NCI-H2029 (cell line): ENCODE data around the gene RFTN1.

ENCODE experiments used
- DNase-seq: peaks from one replicate; lab custom pipeline; 2025; lab: John Stamatoyannopoulos, UW

Gene RFTN1

DNA sequence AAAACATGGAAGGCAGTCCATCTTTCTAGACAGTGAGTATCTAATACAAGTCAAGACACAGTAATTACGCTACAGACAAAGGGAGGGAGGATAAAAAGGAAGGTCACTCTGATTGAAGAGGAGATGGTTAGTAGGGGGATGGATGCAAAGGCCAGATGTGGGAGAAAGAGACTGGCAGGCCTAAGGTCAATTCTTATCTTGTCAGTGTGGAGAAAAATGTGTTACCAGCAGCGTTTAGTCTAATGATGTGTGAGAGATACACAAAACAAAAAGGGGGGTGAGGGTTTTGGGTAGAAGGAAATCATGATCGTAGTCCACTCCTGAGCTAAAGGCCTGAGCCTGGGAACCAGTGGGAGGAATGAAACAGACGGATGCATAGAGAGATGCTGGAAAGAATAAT lies 46.7 kb downstream of the RFTN1 start:
- DNase-seq = no peak

DNA sequence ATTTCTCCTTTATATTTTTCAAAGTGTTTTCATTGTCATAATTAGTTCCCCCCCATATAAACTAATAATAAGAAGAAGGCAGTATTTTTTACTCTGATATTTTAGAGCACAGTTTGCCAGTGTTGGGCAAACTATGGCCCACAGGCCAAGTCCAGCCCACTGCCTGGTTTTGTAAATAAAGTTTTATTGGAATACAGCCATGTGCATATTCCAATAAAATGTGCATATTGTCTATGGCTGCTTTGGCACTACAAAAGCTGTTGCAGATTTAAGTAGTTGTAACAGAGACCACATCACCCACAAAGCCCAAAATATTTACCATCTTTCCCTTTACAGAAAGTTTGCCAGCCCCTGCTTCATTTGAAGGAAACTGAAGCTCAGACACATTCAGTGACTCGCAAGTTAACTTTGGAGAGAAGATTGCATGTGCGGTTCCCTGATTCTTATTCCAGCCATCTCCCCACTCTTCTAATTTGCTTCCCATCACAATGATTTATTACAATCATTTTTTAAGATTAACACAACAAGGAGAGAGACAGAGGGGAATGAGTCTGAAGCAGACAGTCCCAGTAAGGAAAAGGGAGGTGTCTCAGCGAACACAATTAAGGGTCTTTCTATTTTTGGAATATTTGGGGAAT lies 48.9 kb downstream of the RFTN1 start:
- no peak for DNase-seq

DNA sequence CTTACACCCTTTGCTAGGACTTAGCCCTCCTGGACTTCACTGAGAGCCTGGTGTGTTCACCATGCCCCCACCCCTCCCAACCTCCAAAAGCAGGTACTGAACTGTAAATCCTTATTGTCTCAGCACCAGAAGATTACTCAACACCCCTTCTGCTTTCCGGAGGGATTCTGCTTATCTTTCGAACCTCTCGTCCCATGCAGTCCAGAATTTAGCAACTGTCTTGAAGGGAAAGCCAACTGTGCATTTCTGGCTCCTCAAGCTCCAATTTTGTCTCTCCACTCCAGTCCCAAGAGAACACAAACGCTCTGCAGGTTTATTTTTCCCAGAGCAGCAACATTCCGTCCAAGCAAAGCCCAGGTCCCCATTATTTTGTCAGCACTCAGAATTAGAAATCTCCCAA lies 49.6 kb downstream of the RFTN1 start:
- no peak for DNase-seq

DNA sequence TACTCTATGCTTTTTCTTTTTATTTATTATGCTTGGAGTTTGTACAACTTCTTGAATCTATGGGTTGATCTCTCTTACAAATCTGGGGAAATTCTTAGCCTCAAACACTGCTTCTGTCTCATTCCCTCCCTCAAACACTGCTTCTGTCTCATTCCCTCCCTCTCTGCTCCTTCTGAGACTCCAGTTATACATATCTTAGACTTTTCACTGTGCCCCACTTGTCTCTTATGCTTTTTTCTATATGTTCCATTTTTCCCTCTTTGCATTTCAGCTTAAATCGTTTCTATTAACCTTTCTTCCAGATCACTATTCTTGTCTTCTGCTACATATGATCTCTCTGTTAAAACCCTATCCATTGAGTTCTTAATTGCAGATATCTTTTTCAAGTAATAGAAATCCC lies 50.4 kb downstream of the RFTN1 start:
- DNase-seq = no peak

DNA sequence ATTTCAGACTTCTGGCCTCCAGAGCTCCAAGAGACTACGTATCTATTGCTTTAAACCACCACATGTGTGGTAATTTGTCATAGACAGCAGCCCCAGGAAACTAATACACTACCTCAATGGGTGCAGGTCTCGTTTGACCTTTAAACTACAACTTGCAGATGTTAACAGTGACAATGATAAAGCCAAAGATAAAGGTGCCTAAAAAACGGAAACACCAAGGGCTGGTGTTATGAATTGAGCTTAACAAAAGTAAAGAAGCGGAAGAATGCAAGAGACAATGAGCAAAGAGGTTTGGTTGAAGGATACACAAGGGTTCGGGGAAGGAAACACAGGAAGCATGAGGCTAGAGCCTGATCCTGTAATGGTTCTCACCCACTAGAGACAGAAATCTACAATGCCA lies 50.8 kb downstream of the RFTN1 start:
- DNase-seq = no peak

DNA sequence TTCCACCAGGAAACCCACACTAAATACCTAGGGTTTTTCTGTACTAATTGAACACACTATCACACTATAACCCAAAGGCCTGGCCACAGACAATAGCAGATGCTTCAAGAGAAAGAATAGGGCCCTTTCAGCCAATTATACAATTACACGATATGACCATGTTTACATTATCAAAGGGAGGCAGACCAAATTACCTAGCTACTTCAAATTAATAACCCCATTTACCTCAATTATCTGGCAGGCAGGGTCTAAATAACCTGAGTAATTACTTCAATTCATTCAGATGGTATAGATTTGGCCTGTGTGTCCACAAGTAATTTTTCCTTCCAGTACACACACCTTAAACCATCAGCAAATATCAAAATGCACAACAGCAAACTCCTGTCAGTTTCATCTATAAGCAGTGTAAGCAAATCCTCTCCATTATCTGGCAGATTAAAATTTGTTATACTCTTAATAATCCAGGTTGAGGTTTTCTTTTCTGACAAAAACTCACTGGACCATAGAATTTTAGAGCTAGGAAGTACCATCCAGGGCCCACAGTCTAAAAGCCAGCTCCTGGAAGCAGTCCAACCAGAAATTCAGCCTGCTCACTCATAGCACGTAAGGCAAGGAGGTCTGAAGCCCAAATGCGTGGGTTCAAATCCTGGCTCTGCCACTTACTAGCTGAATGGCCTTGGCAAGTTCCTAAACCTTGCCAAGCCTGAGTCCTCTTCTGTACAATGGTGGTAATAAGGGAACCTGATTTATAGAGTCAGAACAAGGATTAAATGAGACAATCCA lies 51.8 kb downstream of the RFTN1 start:
- peak; percentile 86 for DNase-seq

DNA sequence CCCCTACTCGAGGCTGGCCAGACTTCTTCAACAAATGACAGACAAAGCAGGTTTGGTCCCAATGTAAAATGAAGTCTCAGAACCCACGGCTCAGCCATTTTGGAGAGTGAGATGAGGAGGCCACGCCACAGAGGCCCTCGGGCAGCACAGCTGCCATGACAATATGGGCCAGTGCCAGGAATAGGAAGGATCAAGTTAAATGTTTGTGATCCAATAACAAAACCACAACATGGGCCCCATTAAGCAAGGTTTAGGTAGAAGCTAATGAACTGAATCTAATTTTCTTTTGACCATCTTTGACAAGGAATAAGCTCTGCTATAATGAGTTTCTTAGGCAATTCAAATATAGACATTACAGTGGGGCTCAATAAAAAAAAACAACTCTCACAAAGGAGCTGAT lies 52.6 kb downstream of the RFTN1 start:
- DNase-seq = peak; percentile 93

DNA sequence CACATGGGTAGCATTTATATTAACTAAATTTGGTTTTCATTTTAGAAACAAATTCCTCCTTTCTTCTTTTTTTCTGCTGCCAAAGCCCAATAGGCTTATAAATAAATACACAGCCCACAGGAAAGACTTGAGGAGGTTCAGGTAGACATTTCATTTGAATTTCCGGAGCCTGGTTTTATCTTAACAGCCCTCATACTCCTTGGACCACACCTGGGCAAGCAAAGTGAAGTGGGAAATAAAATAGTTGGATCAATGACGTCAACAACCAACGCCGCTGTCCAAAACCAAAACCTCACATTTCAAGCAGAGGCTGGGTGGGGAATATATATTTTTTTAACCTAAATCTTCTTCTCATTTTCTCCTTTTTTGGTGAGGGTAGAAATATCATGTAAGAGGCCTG lies 53.2 kb downstream of the RFTN1 start:
- peak; percentile 77 for DNase-seq

DNA sequence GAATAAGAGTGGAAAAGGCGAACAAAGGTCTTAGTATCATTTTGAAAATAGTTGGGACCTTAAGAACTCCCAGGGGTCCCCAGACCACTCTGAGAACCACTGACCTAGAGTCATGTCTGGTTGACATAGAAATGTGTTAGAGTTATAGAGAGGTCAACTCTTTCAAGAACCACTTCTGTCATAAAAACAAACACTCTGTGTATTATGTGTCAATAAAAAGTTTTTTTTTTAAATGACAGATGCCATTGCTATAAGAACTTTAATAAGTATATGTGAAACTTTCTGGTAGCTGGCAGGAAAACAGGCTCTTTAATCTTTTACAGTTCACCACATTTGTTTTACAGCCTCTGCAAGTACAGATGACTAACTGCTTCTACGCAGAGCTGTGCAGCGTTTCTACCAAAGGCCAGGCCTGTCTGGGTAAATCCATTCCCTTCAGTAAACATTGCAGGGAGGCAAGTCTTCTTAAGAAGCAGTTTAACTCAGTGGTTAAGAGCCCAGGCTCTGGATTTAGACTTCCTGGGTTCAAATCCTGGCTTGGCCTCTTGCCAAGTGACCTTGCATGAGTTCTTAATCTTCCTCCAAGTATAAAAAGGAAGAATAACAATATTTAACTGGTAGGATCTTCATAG lies 56.6 kb downstream of the RFTN1 start:
- DNase-seq = no peak

DNA sequence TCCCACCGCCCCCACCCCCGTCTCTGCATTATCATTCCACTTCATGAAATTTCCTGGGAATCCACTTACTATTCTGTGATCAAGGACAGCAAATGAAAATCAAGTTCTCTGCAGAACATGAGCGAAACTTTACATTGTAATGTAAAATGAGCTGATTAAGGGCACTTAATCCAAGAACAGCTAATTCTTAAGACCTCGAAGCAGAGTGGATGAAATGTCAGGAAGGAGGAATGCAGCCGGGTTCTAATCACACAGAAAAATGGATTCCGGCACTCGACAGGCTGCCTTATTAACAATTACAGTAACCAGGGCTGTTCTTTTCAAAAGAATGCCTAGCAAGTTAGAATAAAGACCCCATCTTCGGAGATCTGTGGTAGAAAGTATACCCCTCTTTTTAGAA lies 57.5 kb downstream of the RFTN1 start:
- no peak for DNase-seq

DNA sequence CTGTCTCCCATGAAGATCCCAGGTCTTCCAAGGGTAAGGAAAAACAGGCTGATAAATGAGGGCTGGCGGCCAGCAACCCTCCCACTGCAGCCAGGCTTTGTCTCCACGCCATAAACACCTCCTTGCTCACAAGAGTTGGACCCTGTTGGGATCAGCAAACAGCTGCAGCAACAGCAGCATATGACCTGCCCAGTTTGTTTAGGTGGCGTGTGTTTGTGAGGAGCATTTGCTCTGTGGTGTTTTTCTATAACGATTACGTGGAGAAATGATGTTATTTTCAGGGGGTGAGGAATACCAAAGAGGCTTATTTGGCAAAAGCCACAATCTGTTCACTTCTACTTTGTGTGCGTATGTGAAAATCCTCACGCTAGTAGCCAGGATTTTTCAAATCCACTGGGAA lies 58.5 kb downstream of the RFTN1 start:
- DNase-seq = peak; percentile 93

DNA sequence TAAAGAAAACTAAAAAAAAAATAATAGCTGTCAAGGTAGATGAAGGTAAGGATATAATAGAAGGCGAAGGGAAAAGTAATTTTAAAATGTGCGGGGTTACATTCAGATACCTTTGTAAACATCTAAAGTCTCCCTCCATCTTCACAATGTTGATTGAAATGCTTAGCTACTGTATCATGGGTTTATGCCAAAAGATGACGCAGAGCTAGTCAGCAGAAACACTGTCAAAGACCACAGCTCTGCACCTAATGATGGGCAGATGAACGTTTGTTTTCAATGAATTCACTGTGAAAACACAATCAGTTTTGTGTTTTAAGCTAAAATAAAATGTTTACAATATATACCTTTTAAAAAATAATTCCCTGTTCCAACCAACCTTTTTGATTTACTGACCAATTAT lies 61.2 kb downstream of the RFTN1 start:
- DNase-seq = peak; percentile 93

DNA sequence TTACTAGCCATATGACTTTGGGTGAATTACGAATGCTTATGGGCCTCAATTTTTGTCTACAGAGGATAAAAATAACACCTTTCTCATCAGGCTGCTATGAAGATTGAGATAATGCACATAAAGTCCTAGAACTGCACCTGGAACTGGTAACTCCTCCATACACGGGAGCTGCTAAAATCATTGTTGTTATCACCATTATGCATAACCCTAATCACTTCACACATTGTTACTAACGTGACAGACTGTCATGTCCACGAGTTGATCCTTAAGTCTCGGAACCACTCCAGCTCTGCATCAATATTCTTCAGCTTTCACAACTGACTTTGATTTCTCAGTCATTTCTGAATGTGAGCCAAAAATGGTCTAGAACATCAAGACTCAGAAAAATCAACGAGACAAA lies 64.1 kb downstream of the RFTN1 start:
- no peak for DNase-seq

DNA sequence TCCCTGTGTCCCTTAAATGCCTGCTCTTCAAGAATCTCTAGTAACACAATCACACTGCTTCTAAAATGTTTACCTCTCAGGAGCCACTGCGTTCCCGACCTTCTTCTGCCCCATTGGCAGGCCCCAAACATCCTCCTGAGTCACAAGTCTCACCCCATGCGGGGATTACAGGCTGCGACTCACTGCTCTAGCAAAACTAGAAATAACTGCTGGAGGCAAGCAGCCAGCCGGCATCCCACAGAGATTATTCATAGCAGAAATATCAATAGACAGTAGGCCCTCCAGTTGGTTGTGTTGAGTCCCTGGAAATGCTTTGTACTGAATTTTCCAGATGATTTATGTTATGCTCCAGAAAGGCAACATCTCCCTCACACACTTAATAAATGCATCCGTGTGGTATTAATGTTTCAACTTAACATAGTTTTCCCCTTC lies 64.8 kb downstream of the RFTN1 start:
- DNase-seq = no peak

DNA sequence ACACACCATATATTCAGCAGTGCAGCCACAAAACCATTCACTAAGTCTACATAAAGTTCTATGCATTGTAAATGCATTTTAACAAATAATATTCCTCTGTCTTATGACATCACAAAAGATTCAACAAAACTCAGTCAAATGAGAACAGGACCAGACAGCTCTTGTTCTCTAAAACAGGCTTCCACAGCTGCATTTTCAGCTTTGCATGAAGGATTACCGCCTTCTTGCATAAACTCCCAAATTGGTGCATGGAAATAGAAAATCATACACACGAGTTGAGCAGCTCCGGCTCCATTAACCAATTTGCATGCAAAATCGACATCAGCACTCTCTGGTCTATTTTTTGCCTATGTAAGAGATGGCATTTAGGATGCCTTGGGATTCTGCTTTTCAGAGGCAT lies 66.4 kb downstream of the RFTN1 start:
- DNase-seq = no peak

DNA sequence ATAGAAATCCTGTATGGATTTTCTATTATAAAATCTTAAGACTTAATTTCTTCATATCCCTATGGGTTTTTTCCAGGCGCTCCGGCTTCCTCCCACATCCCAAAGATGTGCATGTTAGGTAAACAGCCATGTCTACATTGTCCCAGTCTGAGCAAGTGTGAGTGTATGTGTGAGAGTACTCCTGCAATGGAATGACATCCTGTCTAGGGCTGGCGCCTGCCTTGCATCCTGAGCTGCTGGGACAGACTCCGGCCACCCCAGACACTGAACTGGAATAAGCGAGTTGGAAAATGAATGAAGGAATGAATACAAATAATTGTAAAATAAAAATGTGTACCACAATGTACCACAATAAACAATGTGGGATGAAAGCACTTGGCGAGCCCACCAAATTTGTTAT lies 69.2 kb downstream of the RFTN1 start:
- no peak for DNase-seq

DNA sequence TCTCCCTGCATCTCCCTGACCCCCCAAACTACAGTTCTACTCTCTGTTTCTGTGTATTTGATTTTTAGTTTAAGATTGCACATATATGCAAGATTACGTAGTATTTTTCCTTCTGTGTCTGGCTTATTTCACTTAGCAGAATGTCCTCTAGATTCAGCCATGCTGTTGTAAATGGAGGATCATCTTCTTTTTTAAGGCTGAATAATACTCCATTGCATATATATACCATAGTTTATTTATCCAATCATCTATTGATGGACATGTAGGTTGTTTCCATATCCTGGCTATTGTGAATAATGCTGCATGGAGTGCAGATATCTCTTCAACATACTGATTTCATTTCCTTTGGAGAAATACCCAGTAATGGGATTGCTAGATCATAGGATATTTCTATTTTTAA lies 70.8 kb downstream of the RFTN1 start:
- DNase-seq = no peak

DNA sequence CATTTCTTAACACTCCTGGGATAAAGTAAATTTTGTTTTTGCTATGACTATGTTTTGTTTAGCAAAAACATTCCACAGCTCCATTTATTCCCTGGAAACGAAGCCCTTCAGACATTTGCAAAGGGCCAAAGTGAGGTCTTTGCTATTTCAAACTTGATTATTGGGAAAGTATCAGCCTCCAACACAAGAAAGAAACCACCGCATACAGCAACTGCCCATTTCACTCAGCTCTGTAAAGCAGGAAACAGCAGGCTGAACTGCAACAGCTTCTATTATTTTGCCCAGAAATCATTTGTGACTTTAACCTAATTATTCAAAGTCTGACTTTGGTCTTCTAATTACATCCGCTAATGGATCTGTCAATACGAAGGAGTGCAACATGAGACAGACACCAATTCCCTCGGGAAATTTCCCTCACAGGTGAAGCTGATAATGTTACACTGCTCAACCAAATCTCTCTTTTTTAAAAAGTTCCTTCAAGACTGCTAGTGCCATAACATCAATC lies 72.1 kb downstream of the RFTN1 start:
- peak; percentile 40 for DNase-seq

DNA sequence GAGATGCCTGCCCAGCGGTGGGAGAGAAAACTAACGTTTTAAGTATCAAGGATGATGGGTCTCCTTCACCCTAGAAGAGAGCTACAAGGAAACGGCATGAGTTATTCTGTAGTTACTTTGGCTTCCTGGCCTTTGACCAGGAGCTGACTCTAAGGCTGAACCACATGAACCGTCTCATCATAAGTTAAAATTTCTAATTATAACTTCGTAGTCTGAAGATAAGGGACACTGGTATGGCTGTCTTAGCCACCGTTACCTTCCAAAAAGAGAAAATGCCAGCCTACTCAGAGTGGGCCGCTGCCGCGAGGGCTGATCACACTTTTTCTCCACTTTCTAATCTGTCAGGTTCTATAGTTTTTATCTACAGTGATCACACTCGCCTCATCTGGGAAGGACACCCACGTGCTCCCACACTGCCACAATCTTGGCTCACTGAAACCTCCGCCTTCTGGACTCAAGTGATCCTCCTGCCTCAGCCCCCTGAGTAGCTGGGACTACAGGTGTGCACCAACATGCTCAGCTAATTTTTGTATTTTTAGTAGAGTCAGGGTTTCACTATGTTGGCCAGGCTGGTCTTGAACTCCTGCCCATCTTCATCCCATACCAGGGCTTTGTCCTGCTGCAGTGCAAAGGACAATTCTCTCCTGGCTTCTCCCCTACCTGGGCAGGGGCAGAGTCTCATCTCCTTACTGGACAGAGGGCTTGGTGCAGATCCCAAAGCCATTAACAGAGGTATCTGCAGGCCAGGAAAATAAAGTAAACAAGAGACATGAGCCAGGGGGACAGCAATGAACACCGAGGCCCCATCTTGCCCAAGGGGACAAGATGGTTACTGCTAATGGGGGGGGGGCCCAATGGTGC lies 73.4 kb downstream of the RFTN1 start:
- DNase-seq = no peak

DNA sequence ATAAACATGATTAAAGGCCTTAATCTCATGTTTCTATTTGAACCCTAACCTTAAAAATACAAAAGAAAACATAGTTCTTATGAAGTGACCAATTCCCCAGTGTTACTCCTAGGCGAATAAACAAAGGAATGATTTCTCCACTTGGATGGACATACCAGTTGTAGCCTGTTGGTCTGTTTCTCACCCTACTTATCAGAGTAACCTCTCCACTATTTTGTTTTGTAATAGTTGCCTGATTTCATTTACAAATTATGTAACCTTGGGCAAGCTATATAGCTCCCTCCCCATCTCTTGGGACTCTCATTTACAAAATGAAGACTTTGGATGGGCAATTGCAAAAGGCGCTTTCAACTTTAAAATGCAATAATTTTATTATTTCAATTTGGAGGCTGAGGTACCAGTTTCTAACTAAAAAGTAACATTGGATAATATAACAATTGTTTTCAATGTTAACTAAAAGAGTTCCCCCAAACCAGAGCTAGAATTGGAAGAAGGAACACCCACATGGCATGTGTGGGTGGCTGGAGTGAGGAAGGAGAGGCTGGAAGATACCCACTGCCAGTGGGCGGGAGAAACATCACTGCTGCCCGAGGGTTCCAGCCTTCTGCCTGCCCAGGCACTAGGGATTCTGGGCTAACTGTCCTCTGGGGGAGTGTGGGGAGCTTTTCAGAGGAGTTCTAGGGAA lies 74.2 kb downstream of the RFTN1 start:
- no peak for DNase-seq

DNA sequence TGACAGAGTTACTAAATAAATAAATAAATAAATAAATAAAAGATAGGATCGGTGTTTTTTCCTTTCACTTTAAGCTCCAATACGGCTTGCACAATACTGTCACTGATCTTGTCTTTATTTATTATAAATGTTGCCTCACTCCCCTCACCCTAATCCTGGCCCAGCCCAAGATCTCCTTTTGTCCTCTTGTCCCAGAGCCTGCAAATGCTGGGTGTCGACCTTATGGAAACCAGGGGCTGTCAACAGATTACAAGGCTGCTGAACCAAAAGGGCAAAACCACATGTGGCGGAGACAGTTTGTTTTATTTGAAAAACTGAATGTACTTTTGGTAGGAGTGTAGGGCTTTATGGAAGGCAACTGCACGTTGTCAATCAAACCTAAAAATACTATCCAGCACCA lies 75.9 kb downstream of the RFTN1 start:
- no peak for DNase-seq

DNA sequence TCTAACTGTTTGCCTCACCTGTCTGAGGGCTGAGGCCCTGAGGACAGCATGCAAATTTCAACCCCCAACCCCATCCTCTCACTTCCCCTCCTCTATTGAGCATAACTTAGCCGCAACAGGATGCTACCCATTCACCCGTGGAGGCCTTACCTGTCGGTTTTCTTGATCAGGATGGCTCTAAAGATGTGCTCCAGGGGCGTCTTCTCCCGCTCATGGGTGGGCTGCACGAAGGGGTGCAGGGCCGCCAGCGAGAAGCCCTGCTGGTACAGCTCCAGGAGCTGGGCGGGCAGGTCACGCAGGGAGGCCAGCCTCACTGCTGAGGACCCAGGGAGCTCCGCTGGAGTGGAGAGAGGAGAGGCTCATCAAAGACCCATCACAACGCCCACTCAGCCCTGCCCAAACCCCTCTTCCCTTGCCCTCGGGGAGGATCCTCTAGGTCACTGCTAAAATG lies 79.8 kb downstream of the RFTN1 start:
- no peak for DNase-seq
